Heart left ventricle (tissue), 16 donors: Measurements from ENCODE around the gene CEMIP2. TPM values are rescaled to one million over a fixed set of nuclear protein-coding genes. Genes with fewer than 3 reads are reported as not detected.

ENCODE experiments used
- ATAC-seq, 4 donors: fragments of 200-7000 bp; cut with Tn5 transposase; one replicate each; pipeline ENCODE4 v1.9.1; 2020 to 2022; ENCODE audit warnings: moderate library complexity in 4 of 4, mild to moderate bottlenecking in 3 of 4, moderate number of reproducible peaks in 1 of 4
- DNase-seq, 5 donors: peaks; one replicate each; pipeline ENCODE4 v3.0.0-alpha.2; 2020
- H3K27ac ChIP-seq, 12 donors: fragments of 200-600 bp; sonication (generic) in 4 of 12; one replicate each; pipeline versions ENCODE4 v1.5.0 to v1.8.0; 2016 to 2022; ENCODE audit warnings: mild to moderate bottlenecking in 2 of 12
- H3K27me3 ChIP-seq, 9 donors: fragments of 200-600 bp; sonication (generic) in 2 of 9; one replicate each; pipeline versions ENCODE4 v1.5.1 to v1.8.0; 2016 to 2022; ENCODE audit warnings: mild to moderate bottlenecking in 3 of 9
- H3K36me3 ChIP-seq, 9 donors: fragments of 200-600 bp; sonication (generic) in 2 of 9; one replicate each; pipeline versions ENCODE4 v1.5.0 to v1.8.0; 2018 to 2022; ENCODE audit warnings: mild to moderate bottlenecking in 2 of 9
- H3K4me1 ChIP-seq, 12 donors: fragments of 200-600 bp; sonication (generic) in 4 of 12; one replicate each; pipeline versions ENCODE4 v1.5.0 to v1.8.0; 2016 to 2022; ENCODE audit warnings: mild to moderate bottlenecking in 3 of 12
- H3K4me3 ChIP-seq, 12 donors: fragments of 200-600 bp; sonication (generic) in 4 of 12; one replicate each; pipeline versions ENCODE4 v1.5.0 to v1.8.0; 2017 to 2022; ENCODE audit warnings: mild to moderate bottlenecking in 9 of 12, moderate library complexity in 4 of 12
- H3K9me3 ChIP-seq, 12 donors: fragments of 200-600 bp; sonication (generic) in 4 of 12; one replicate each; pipeline versions ENCODE4 v1.5.0 to v1.8.0; 2016 to 2022; ENCODE audit warnings: mild to moderate bottlenecking in 1 of 12
- CTCF ChIP-seq, 12 donors: fragments of 200-600 bp; sonication (generic) in 4 of 12; IDR thresholded peaks; one replicate each; pipeline versions ENCODE4 v1.5.0 to v1.8.0; 2018 to 2022; ENCODE audit warnings: antibody characterized with exemption in 12 of 12, mild to moderate bottlenecking in 5 of 12
- POLR2A ChIP-seq, 2 donors: fragments of 450-650 bp; IDR thresholded peaks; one replicate each; pipeline ENCODE4 v1.6.1; 2017; ENCODE audit warnings: antibody characterized with exemption in 2 of 2, mild to moderate bottlenecking in 2 of 2, moderate library complexity in 2 of 2
- WGBS, 4 donors: extraction: QIAGEN DNeasy Blood & Tissue Kit in 2 of 4; methylation state at CpG; one replicate each; pipeline versions ENCODE4 v1.1.5 to v1.1.7; 2013 to 2018; 5-methylcytosine and 5-hydroxymethylcytosine counted together
- intact Hi-C, 10 donors: fragments of 100-400 bp; cut with DNase I; formaldehyde crosslinking; loops; one replicate each; pipeline versions ENCODE4 v1.11.1 to v1.14.2; 2022
- polyA plus RNA-seq, 2 donors: library from polyadenylated mRNA; stranded (reverse); fragments of 200-250 nt; gene quantifications; one replicate each; pipeline ENCODE4 v1.2.3, GENCODE V29; 2013
- total RNA-seq, 9 donors: library from RNA; depleted of rRNA in 2 of 9; stranded (reverse); fragments of >200 nt in 2 of 9; fragmentation: NEBNext Ultra II Directional in 3 of 9; extraction: Animal tissue kit (Norgen Biotek cat#: 25700) in 3 of 9; gene quantifications; one replicate each; pipeline versions ENCODE4 v1.1.0 to v1.2.4, GENCODE V29; 2016 to 2023
- donor health status: ischemic (EF 13 %, LVEDD 7.1; RV severe dilation, severe dysfunction).
- donor health status: healthy with polysubstance abuse.
- donor health status: DM: no; HTN: yes; CAD: no.
- donor health status: DM: no; HTN: no; CAD: no.
- donor health status: ischemic (EF 25% LVEDD 6.9; RV normal size, moderate dysfunction).
- donor health status: ischemic (EF 25% LVEDD 5.7; RV mildly dilated, moderate dysfunction).
- donor health status: healthy.
- donor health status: DM: yes; HTN: yes; CAD: no.
- donor health status: ischemic (EF 35%, LVEDD 5.7; RV mildly dilated, moderate dysfunction).
- donor health status: nonischemic (EF 11% LVEDD 7.7; RV severe dilation, severe dysfunction).
- donor health status: DM: yes; HTN: yes; CAD: no.
- donor health status: PGD.
- donor health status: ischemic (EF 29% LVEDD 5.4; RV normal size, mild dysfunction).
- donor health status: nonischemic (EF 23%, LVEDD 6.1; RV moderate dilation, normal function).

Gene CEMIP2
- total and polyA plus RNA-seq, 11 donors, result 5.8 to 49.3 (median 7.4) TPM

GRCh38 chr9:71743217-71743705 is 25.1 kb downstream of the CEMIP2 start:
- Histone ChIP-seq H3K36me3 (peaks cover 0 to 60% (median 10%) of the 10 kb centered on the region in 9 donors), H3K4me1 (peaks cover 0 to 52% (median 0%) of the 10 kb centered on the region in 12 donors), H3K27ac (no peak overlapping the region), H3K27me3 (no peaks in the 10 kb centered on the region), H3K9me3 (no peaks in the 10 kb centered on the region), H3K4me3 (no peak overlapping the region)
- 75 to 83% (median 80%) methylated on average over 5 of the region's 5 CpGs for WGBS, 4 donors
- no peak for DNase-seq
- ATAC-seq, result no peak
- intact Hi-C loops, result no loop called here
- TF ChIP-seq CTCF (IDR thresholded peaks at IDR 0.05) (no peak), POLR2A (IDR thresholded peaks at IDR 0.05) (no peak)

GRCh38 chr9:71742703-71743102 is 25.6 kb downstream of the CEMIP2 start:
- H3K4me1 ChIP-seq, result peaks cover 0 to 47% (median 0%) of the 10 kb centered on the region in 12 donors
- H3K4me3 ChIP-seq, result no peak overlapping the region
- no peaks in the 10 kb centered on the region for H3K27me3 ChIP-seq
- H3K27ac ChIP-seq, result no peak overlapping the region
- intact Hi-C loops, result no loop called here
- TF ChIP-seq CTCF (IDR thresholded peaks at IDR 0.05) (no peak), POLR2A (IDR thresholded peaks at IDR 0.05) (no peak)
- 93 to 97% (median 96%) methylated on average over 4 of the region's 4 CpGs for WGBS, 4 donors
- H3K9me3 ChIP-seq, result no peaks in the 10 kb centered on the region
- H3K36me3 ChIP-seq, result peaks cover 0 to 65% (median 11%) of the 10 kb centered on the region in 9 donors
- DNase-seq, result no peak
- no peak for ATAC-seq

- H3K27me3 ChIP-seq, result no peaks in the 10 kb centered on the region
- peaks cover 0 to 69% (median 11%) of the 10 kb centered on the region in 9 donors for H3K36me3 ChIP-seq
- no peak overlapping the region for H3K4me3 ChIP-seq
- peaks cover 0 to 41% (median 0%) of the 10 kb centered on the region in 12 donors for H3K4me1 ChIP-seq
- TF ChIP-seq CTCF (IDR thresholded peaks at IDR 0.05), result no peak
- TF ChIP-seq POLR2A (IDR thresholded peaks at IDR 0.05), result no peak
- no peak for DNase-seq
- no peaks in the 10 kb centered on the region for H3K9me3 ChIP-seq
- no peak for ATAC-seq
- intact Hi-C loops, result no loop called here
- 60 to 73% (median 69%) methylated on average over 10 of the region's 10 CpGs for WGBS, 4 donors
- no peak overlapping the region for H3K27ac ChIP-seq
Observed at GRCh38 chr9:71741926-71742648, 26.2 kb downstream of the CEMIP2 start.

- Histone ChIP-seq H3K27ac (no peak overlapping the region), H3K4me1 (peaks cover 0 to 29% (median 0%) of the 10 kb centered on the region in 12 donors), H3K4me3 (no peak overlapping the region), H3K9me3 (no peaks in the 10 kb centered on the region), H3K36me3 (peaks cover 0 to 78% (median 16%) of the 10 kb centered on the region in 9 donors), H3K27me3 (no peaks in the 10 kb centered on the region)
- whole genome bisulfite sequencing, 4 donors, result 96 to 97% (median 97%) methylated on average over 2 of the region's 2 CpGs
- no peak for ATAC-seq
- DNase-seq, result no peak
- intact Hi-C loops, result no loop called here
- TF ChIP-seq POLR2A (IDR thresholded peaks at IDR 0.05) (no peak), CTCF (IDR thresholded peaks at IDR 0.05) (no peak)
Observed at GRCh38 chr9:71740199-71740598, 28.1 kb downstream of the CEMIP2 start.
